Measurements from ENCODE around the gene FAM20C.
"Not testable (repeated sequence)": the region's sequence is repeated elsewhere in the genome, so short reads cannot be mapped to it uniquely, and the experiment has no call there.

FAM20C gene

DNA sequence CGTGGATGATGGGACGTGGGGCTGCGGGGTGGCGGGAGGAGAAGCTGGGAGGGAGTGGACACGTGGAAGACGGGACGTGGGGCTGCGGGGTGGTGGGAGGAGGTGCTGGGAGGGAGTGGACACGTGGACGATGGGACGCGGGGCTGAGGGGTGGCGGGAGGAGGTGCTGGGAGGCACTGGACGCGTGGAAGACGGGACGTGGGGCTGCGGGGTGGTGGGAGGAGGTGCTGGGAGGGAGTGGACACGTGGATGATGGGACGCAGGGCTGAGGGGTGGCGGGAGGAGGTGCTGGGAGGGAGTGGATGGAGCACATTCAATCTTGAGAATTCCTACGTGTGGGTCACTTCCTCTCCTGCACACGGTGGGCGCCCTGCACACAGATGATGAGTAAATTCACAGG is 104.8 kb downstream of the FAM20C start:
- not testable (repeated sequence) for DNase-seq

GRCh38 chr7:297611-298374 is 105.4 kb downstream of the FAM20C start:
- no peak for DNase-seq

- DNase-seq, result no peak
These were observed 106.0 kb downstream of the FAM20C start for GRCh38 chr7:298375-298702.

DNA sequence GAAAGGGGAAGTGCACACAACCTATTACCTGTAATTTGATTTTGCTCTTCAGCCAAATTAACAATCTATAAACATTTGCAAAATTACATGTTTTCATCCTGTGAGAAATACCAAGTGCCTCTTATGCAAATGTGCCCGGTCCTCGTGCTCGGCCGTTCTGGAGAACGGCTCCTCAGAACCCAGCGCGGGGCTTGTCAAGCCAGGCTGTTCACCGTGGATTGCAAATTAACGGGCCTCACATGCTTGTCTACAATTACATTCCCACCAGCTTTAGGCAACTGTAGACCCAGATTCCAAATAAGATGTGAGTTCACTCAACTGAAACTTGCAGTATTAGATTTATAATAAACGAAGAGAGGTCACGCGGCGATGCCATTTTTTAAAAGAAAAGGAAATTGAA is 106.4 kb downstream of the FAM20C start:
- no peak for DNase-seq

DNA sequence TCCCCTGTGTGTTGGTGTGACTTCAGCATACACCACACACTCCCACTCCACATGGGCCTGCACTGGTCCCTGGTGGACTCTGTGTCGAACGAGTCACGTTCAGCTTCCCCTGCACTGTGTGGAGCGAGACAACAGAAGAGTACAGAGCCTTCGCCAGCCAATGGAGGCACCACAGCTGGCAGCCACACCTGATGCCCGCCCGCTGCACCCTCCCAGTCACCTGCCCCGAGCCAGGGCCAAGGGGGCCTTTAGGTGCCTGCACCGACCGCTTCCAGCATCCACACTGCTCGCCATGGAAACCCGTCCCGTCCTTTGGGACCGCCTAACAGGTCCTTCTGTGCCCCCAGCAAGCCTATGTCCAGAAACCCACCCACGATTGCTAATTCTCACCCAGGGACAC is 106.8 kb downstream of the FAM20C start:
- DNase-seq, result no peak

DNA sequence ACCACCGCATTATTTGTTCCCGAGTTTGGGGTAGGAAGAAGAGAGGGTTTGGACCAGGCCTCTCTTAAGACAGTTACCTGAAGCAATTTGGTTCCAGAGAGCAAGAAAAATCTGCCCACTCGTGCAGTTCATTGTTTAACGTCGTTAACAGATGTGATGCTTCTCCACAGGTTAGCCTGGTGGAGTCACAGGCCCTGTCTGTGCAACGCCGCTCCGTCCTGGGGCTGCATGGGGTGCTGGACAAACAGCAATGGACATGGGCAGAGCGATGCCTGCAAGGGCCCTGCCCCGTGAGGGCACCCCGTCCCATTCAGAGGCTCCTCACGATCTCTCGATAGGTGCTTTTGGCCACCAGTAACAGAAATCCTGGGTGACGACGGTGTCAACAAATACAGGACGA is 107.3 kb downstream of the FAM20C start:
- no peak for DNase-seq

DNA sequence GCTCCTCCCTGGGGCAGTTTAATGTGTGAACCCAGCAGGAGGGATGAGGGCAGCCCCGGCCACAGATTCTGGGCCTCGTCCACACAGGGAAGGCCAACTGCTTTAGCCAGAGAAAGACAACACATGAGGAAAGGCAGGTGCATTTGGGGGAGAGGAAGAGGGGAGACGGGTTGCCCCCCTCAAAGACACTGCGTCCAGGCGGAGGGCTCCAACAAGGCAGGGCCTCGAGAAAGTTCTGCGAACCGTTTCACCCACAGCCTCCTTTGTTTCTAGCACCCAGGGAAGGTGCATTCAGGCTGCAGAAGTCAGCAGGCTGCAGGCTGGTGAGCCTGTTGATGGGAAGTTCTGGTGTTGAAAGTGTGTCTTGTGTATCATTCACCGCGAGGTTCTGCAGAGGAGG is 107.7 kb downstream of the FAM20C start:
- no peak for DNase-seq

DNA sequence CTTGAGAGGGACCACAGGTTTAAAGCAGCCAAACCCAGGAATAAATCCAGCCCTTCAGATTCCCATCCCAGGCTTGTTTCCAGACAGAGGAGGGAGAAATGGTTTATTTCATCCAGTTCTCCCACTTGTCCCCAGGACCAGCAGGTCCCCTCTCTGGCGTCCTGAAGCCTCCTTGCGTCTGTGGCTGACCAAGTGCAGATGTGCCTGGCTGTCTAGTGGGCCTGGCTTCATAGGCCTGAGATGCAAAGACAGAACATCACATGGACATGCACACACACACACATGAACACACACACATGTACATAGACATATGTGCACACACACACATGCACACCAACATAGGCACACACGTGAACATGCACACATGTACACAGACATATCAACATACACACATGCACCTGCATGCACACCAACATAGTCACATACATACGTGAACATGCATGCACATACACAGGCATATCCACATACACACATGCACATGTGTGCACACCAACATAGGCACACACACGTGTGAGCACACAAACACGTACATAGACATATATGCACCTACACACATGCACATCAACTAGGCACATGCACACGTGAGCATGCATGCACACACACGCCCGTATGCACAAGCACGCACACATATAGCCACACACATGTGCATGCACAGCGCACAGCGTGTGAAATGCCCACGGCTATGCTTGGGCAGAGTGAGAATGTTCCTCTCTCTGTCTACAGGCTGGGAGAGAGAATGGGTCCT is 108.3 kb downstream of the FAM20C start:
- no peak for DNase-seq

- no peak for DNase-seq
These were observed 109.1 kb downstream of the FAM20C start for GRCh38 chr7:301291-302053.

DNA sequence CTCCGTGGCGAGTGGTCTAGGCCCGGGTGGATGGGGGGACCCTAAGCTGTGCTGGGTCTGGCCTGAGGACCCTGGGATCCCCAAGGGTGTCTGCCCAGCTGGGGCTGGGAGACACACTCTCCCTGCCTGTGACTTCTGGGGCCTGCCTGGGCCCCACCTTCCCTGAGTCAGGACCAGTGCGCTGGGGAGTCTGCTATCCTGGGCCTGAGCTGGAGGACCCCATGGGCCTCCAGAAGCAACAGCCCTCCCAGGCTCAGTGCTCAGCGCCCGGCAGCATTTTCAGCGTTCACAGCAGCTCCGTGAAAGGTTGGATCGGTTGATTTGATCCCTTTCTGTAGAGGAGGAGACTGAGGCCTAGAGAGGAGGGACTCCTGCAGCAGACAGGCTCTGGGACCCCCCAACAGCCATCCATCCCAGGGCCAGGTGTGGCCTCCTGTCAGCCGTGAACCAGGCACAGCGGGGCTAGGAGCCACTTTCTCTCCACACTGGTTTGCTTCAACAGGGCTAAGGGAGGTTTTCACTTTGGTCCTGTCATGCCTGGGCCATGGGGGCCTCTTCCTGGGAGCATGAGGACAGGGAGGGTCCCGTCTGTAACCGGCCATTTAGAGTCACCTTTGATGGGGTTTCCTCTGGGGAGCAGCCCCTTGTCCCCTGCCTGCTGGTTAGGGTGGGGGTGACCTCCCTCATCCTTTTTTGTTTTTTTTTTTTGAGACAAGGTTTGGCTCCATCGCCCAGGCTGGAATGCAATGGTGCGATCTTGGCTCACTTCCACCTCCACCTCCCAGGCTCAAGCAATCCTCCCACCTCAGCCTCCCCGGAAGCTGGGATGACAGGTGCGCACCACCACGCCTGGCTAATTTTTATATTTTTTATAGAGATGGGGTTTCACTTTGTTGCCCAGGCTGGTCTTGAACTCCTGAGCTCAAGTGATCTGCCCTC is 110.0 kb downstream of the FAM20C start:
- no peak for DNase-seq

- DNase-seq, result no peak
These were observed 111.1 kb downstream of the FAM20C start for GRCh38 chr7:303425-303824.

- no peak for DNase-seq
These were observed 111.7 kb downstream of the FAM20C start for GRCh38 chr7:303884-304573.

DNA sequence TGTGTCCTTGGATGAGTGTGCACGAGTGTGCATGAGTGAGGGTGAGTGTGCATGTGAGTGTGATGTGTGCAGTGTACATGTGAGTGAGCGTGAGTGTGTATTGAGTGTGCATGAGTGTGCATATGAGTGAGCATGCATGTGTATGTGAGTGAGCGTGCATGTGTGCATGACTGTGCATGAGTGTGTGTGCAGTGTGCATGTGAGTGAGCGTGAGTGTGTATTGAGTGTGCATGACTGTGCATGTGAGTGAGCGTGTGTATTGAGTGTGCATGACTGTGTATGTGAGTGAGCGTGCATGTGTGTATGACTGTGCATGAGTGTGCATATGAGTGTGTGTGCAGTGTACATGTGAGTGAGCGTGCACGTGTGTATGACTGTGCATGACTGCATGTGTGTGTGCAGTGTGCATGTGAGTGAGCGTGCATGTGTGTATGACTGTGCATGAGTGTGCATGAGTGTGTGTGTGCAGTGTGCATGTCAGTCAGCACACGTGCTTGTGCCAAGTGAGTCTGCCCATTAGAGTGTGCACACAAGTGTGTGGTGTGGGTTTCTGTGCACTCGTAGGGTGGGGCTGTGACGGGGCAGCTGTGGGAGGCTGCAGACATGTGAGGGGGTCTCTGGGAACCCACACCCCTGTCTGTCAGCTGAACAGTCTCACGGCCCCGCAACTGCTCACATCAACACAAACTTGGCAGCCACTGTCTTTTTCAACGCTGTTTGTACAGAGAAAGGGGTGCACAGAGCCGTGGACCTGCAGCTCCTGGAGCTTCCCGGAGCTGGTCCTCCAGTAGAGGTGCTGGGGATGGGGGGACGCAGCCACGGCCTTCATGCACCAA is 112.4 kb downstream of the FAM20C start:
- no peak for DNase-seq

DNA sequence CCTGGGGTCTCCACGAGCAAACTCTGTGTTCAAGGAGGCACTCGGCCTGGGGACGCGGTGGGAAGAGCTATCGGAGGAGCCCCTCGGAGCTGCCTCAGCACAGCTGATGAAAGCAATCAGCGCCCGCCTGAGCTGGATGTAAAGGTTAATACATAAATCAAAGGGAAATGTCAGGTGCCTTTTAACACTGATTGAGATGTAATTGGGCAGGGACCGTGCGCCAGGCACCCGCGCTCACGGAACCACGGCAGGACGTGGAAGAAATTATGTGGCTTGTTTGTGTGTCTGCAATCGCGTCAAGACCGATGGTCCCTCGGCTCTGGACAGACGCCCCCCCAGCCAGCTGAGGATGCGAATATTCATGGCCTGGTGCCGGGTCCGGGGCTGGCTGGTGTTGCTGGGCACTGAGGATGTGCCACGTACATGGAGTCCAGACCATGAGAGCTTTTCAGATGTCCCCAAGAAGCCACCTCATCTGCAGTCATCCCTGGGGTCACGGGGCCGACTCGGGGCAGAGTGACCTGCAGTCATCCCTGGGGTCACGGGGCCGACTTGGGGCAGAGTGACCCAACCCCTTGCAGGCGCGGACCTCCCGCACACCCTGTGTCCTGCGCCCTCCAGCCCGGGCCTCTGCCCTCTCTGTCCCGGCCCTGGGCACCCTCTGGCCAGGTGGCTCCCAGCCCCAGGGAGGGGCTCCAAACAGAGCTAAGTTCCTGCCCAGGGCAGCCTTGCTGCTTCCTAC is 113.2 kb downstream of the FAM20C start:
- DNase-seq, result no peak

GRCh38 chr7:307970-308369 is 115.6 kb downstream of the FAM20C start:
- DNase-seq, result no peak

- no peak for DNase-seq
These were observed 117.3 kb downstream of the FAM20C start for GRCh38 chr7:309586-310228.

Measured in activated CD4-positive, alpha-beta T cell treated with anti-CD3 and anti-CD28 coated beads, Interleukin-2, amount 50 U/mL, for 48 hours (primary cell).